Upper lobe of left lung (tissue), 6 donors: ENCODE results near the gene FZD7. TPM values are rescaled to one million over a fixed set of nuclear protein-coding genes. Genes with fewer than 3 reads are reported as not detected.

ENCODE experiments used
- ATAC-seq, 2 donors: fragments of 200-7000 bp; cut with Tn5 transposase; one replicate each; pipeline ENCODE4 v1.9.1; 2022; ENCODE audit warnings: mild to moderate bottlenecking in 2 of 2, moderate library complexity in 2 of 2; ENCODE audit not compliant: low FRiP score in 2 of 2
- DNase-seq, 2 donors: peaks; one replicate each; pipeline ENCODE4 v3.0.0-alpha.2; 2019 to 2020
- H3K27ac ChIP-seq, 4 donors: fragments of 200-600 bp; sonication (generic); one replicate each; pipeline ENCODE4 v1.5.1; 2016 to 2019
- H3K27me3 ChIP-seq, 4 donors: fragments of 200-600 bp; sonication (generic); one replicate each; pipeline ENCODE4 v1.5.1; 2017 to 2019
- H3K36me3 ChIP-seq, 4 donors: fragments of 200-600 bp; sonication (generic); one replicate each; pipeline ENCODE4 v1.5.1; 2016 to 2019
- H3K4me1 ChIP-seq, 4 donors: fragments of 200-600 bp; sonication (generic); one replicate each; pipeline ENCODE4 v1.5.1; 2018 to 2019
- H3K4me3 ChIP-seq, 4 donors: fragments of 200-600 bp; sonication (generic); one replicate each; pipeline ENCODE4 v1.5.1; 2017 to 2019; ENCODE audit warnings: mild to moderate bottlenecking in 2 of 4, moderate library complexity in 1 of 4
- H3K9me3 ChIP-seq, 4 donors: fragments of 200-600 bp; sonication (generic); one replicate each; pipeline ENCODE4 v1.5.1; 2018 to 2019
- EP300 ChIP-seq, 4 donors: sonication (generic); formaldehyde crosslinking; IDR thresholded peaks; one replicate each; pipeline ENCODE4 v1.5.1; 2017; ENCODE audit warnings: antibody characterized with exemption in 4 of 4, control low read depth in 2 of 4
- POLR2A ChIP-seq, 4 donors: fragments of 450-650 bp; IDR thresholded peaks; one replicate each; pipeline ENCODE4 v1.5.1; 2016 to 2017; ENCODE audit warnings: antibody characterized with exemption in 4 of 4, mild to moderate bottlenecking in 2 of 4
- POLR2AphosphoS5 ChIP-seq, 2 donors: sonication (generic); formaldehyde crosslinking; IDR thresholded peaks; one replicate each; pipeline ENCODE4 v1.5.1; 2017; ENCODE audit warnings: antibody characterized with exemption in 2 of 2
- WGBS, 2 donors: methylation state at CpG; one replicate each; pipeline ENCODE4 v1.1.5; 2017 to 2018; 5-methylcytosine and 5-hydroxymethylcytosine counted together
- total RNA-seq, 6 donors: library from RNA; depleted of rRNA in 4 of 6; stranded (reverse); fragments of >200 nt in 4 of 6; gene quantifications; one replicate each; pipeline versions ENCODE4 v1.1.0 to v1.2.1, GENCODE V29; 2016 to 2021
- TF ChIP-seq, protein P1 (sequence below), 6 experiments: fragments of 450-650 bp in 4 of 6; fragments of 200-600 bp in 2 of 6; sonication (generic) in 2 of 6; IDR thresholded peaks; one replicate each; pipeline ENCODE4 v1.5.1; 2016 to 2019; ENCODE audit warnings: antibody characterized with exemption in 6 of 6
- donor health status: DM: no; HTN: no; CAD: no; lungs with moderate emphysema.
- donor health status: DM: no; HTN: yes; CAD: no; lungs with severe emphysema.

Gene FZD7
- total RNA-seq, 6 donors from 2014 or later: 2.6 to 15.3 (median 10.8) TPM

GRCh38 chr2:202074324-202074723 lies 40.7 kb downstream of the FZD7 start:
- H3K9me3 ChIP-seq: no peaks in the 10 kb centered on the region
- H3K27ac ChIP-seq: no peak overlapping the region
- no peak for ATAC-seq
- no peaks in the 10 kb centered on the region for H3K27me3 ChIP-seq
- H3K4me3 ChIP-seq: no peak overlapping the region
- 92 to 93% methylated on average over 2 of the region's 2 CpGs for WGBS, 2 donors
- TF ChIP-seq, protein P1, sequence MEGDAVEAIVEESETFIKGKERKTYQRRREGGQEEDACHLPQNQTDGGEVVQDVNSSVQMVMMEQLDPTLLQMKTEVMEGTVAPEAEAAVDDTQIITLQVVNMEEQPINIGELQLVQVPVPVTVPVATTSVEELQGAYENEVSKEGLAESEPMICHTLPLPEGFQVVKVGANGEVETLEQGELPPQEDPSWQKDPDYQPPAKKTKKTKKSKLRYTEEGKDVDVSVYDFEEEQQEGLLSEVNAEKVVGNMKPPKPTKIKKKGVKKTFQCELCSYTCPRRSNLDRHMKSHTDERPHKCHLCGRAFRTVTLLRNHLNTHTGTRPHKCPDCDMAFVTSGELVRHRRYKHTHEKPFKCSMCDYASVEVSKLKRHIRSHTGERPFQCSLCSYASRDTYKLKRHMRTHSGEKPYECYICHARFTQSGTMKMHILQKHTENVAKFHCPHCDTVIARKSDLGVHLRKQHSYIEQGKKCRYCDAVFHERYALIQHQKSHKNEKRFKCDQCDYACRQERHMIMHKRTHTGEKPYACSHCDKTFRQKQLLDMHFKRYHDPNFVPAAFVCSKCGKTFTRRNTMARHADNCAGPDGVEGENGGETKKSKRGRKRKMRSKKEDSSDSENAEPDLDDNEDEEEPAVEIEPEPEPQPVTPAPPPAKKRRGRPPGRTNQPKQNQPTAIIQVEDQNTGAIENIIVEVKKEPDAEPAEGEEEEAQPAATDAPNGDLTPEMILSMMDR (IDR thresholded peaks at IDR 0.05): no peak
- TF ChIP-seq POLR2A (IDR thresholded peaks at IDR 0.05): no peak
- DNase-seq: no peak
- H3K4me1 ChIP-seq: no peaks in the 10 kb centered on the region
- no peaks in the 10 kb centered on the region for H3K36me3 ChIP-seq

GRCh38 chr2:202079310-202079709 lies 45.7 kb downstream of the FZD7 start:
- WGBS, 2 donors: 73 to 84% methylated on average over 5 of the region's 5 CpGs
- H3K9me3 ChIP-seq: no peaks in the 10 kb centered on the region
- ATAC-seq: no peak
- no peak for DNase-seq
- no peak overlapping the region for H3K4me3 ChIP-seq
- H3K27me3 ChIP-seq: no peaks in the 10 kb centered on the region
- H3K36me3 ChIP-seq: no peaks in the 10 kb centered on the region
- TF ChIP-seq EP300 (IDR thresholded peaks at IDR 0.05): no peak
- H3K4me1 ChIP-seq: peaks cover 0 to 6% (median 1%) of the 10 kb centered on the region in 4 donors
- no peak overlapping the region for H3K27ac ChIP-seq

GRCh38 chr2:202084265-202084664 lies 50.6 kb downstream of the FZD7 start:
- peaks cover 0 to 6% (median 2%) of the 10 kb centered on the region in 4 donors for H3K4me1 ChIP-seq
- no peak for TF ChIP-seq EP300 (IDR thresholded peaks at IDR 0.05)
- TF ChIP-seq, protein P1 (IDR thresholded peaks at IDR 0.05): no peak
- no peak for TF ChIP-seq POLR2AphosphoS5 (IDR thresholded peaks at IDR 0.05)
- no peak for TF ChIP-seq POLR2A (IDR thresholded peaks at IDR 0.05)
- H3K36me3 ChIP-seq: no peaks in the 10 kb centered on the region
- DNase-seq (no peak), ATAC-seq (peak in 1 of 2 donors; percentile 34)
- 53 to 59% methylated on average over 5 to 6 of the region's 6 CpGs for WGBS, 2 donors
- H3K27me3 ChIP-seq: no peaks in the 10 kb centered on the region
- no peaks in the 10 kb centered on the region for H3K9me3 ChIP-seq
- H3K27ac ChIP-seq: no peak overlapping the region
- H3K4me3 ChIP-seq: no peak overlapping the region

Other genes with a start within 250 kb of the FZD7 start
- 1 to 10 TPM in 4 of 6 donors, under 1 TPM in 2; 0.10 to 3.4 (median 1.3) TPM for gene CDK15, start 227.3 kb upstream of the FZD7 start, total RNA-seq
- gene KIAA2012, start 39.4 kb downstream of the FZD7 start, total RNA-seq: 10 to 100 TPM in 1 of 6 donors, 1 to 10 TPM in 3, under 1 TPM in 1, not detected in 1; 0.74 to 13.3 (median 2.2) TPM
- gene SUMO1, start 204.7 kb downstream of the FZD7 start, total RNA-seq: 100 to 1,000 TPM in 1 of 6 donors, 10 to 100 TPM in 5; 41.1 to 101 (median 59.6) TPM
- 10 to 100 TPM; 31.2 to 73.3 (median 46.5) TPM for gene NOP58, start 231.9 kb downstream of the FZD7 start, total RNA-seq